Neuronal stem cell (in vitro differentiated cells): ENCODE results near the gene ANAPC4.

Experiments used
- DNase-seq: peaks from one replicate; pipeline ENCODE4 v3.0.0-alpha.2; 2013; ENCODE audit warnings: low spot score
- H2AFZ ChIP-seq: one replicate; pipeline ENCODE4 v1.6.1; 2013; ENCODE audit warnings: mild to moderate bottlenecking, low read length, inconsistent platforms
- H2AK5ac ChIP-seq: 2 replicates; pipeline ENCODE4 v1.6.1; 2013; ENCODE audit warnings: low read depth, mild to moderate bottlenecking, inconsistent platforms, low read length, moderate library complexity, mixed read lengths
- H2BK120ac ChIP-seq: 2 replicates; pipeline ENCODE4 v1.6.1; 2013; ENCODE audit warnings: low read depth, mild to moderate bottlenecking, inconsistent platforms, low read length, moderate library complexity, mixed read lengths
- H2BK12ac ChIP-seq: one replicate; pipeline ENCODE4 v1.6.1; 2013; ENCODE audit warnings: low read length, inconsistent platforms
- H2BK15ac ChIP-seq: 2 replicates; pipeline ENCODE4 v1.6.1; 2013; ENCODE audit warnings: mild to moderate bottlenecking, low read length, inconsistent platforms, mixed read lengths
- H2BK5ac ChIP-seq: one replicate; pipeline ENCODE4 v1.6.1; 2013; ENCODE audit warnings: inconsistent platforms, mild to moderate bottlenecking, low read length, moderate library complexity
- H3K14ac ChIP-seq: one replicate; pipeline ENCODE4 v1.6.1; 2013; ENCODE audit warnings: low read length, inconsistent platforms
- H3K18ac ChIP-seq: 2 replicates; pipeline ENCODE4 v1.6.1; 2013; ENCODE audit warnings: low read length, inconsistent platforms
- H3K23ac ChIP-seq: 2 replicates; pipeline ENCODE4 v1.6.1; 2013; ENCODE audit warnings: low read depth, mild to moderate bottlenecking, mixed read lengths, low read length, inconsistent platforms; ENCODE audit not compliant: poor library complexity
- H3K27ac ChIP-seq: replicated peaks from 3 replicates; pipeline ENCODE4 v1.5.1; 2013; ENCODE audit warnings: low read length, inconsistent platforms
- H3K27me3 ChIP-seq, 3 experiments: 2 replicates each; pipeline ENCODE4 v1.6.1; 2013; ENCODE audit warnings: low read length in 3 of 3, mild to moderate bottlenecking in 2 of 3, inconsistent platforms in 1 of 3, low read depth in 1 of 3, mixed read lengths in 1 of 3, moderate library complexity in 1 of 3; ENCODE audit not compliant: control insufficient read depth in 3 of 3, insufficient read depth in 3 of 3
- H3K36me3 ChIP-seq, 2 donors: replicated peaks in 1 of 2; 2 replicates each; pipeline ENCODE4 v1.6.1; 2013; ENCODE audit warnings: low read length in 2 of 2; ENCODE audit not compliant: control insufficient read depth in 2 of 2, insufficient read depth in 2 of 2
- H3K4ac ChIP-seq: 2 replicates; pipeline ENCODE4 v1.6.1; 2013; ENCODE audit warnings: inconsistent platforms, mild to moderate bottlenecking, low read length, moderate library complexity
- H3K4me1 ChIP-seq, 2 donors: 1 replicate in 1 of 2; 2 replicates in 1 of 2; pipeline ENCODE4 v1.6.1; 2013; ENCODE audit warnings: low read length in 2 of 2, low read depth in 1 of 2; ENCODE audit not compliant: control insufficient read depth in 2 of 2, insufficient read depth in 1 of 2
- H3K4me2 ChIP-seq: one replicate; pipeline ENCODE4 v1.6.1; 2013; ENCODE audit warnings: mild to moderate bottlenecking, low read length, inconsistent platforms; ENCODE audit not compliant: insufficient read depth, poor library complexity, severe bottlenecking
- H3K4me3 ChIP-seq, 2 donors: 2 replicates each; pipeline ENCODE4 v1.5.1; 2013; ENCODE audit warnings: low read length in 2 of 2, mild to moderate bottlenecking in 2 of 2, inconsistent platforms in 1 of 2, moderate library complexity in 1 of 2
- H3K79me1 ChIP-seq: one replicate; pipeline ENCODE4 v1.6.1; 2013; ENCODE audit warnings: low read depth, mild to moderate bottlenecking, inconsistent platforms, low read length, moderate library complexity
- H3K9ac ChIP-seq: one replicate; pipeline ENCODE4 v1.6.1; 2013; ENCODE audit warnings: mild to moderate bottlenecking, low read depth, low read length, inconsistent platforms; ENCODE audit not compliant: poor library complexity
- H3K9me3 ChIP-seq, 2 donors: replicated peaks in 1 of 2; 2 replicates each; pipeline versions ENCODE3 to v1.6.1; 2013; ENCODE audit warnings: low read length in 2 of 2, mild to moderate bottlenecking in 2 of 2, inconsistent platforms in 1 of 2, low read depth in 1 of 2, mixed read lengths in 1 of 2, moderate library complexity in 1 of 2; ENCODE audit not compliant: control insufficient read depth in 2 of 2, insufficient read depth in 1 of 2
- H4K8ac ChIP-seq: one replicate; pipeline ENCODE4 v1.6.1; 2013; ENCODE audit warnings: low read depth, mild to moderate bottlenecking, inconsistent platforms, low read length, moderate library complexity
- H4K91ac ChIP-seq: one replicate; pipeline ENCODE4 v1.6.1; 2013; ENCODE audit warnings: low read length, low read depth, mild to moderate bottlenecking, inconsistent platforms; ENCODE audit not compliant: poor library complexity
- WGBS, 2 donors: extraction: QIAGEN DNeasy Blood & Tissue Kit; methylation state at CpG; one replicate each; pipeline ENCODE4 v1.1.7; 2013; ENCODE audit warnings: missing lambda C conversion rate in 2 of 2, mixed read lengths in 1 of 2; ENCODE audit not compliant: insufficient read length in 2 of 2, insufficient replicate concordance in 1 of 2; ENCODE audit errors: extremely low coverage in 2 of 2; 5-methylcytosine and 5-hydroxymethylcytosine counted together

ANAPC4 gene

GRCh38 chr4:25454476-25454875 lies 77.4 kb downstream of the ANAPC4 start:
- Histone ChIP-seq H4K91ac (no peak overlapping the region), H3K4me2 (no peak overlapping the region), H2BK5ac (no peak overlapping the region), H2BK15ac (no peak overlapping the region), H2AFZ (no peak overlapping the region), H3K9ac (no peak overlapping the region), H3K9me3 (no peaks in the 10 kb centered on the region), H3K4ac (no peak overlapping the region), H3K4me3 (no peak overlapping the region), H3K27ac (no peak overlapping the region), H2AK5ac (no peak overlapping the region), H3K36me3 (no peaks in the 10 kb centered on the region), H3K18ac (no peak overlapping the region), H2BK120ac (no peak overlapping the region), H3K23ac (no peak overlapping the region), H3K4me1 (no peaks in the 10 kb centered on the region), H3K14ac (no peak overlapping the region), H3K79me1 (no peaks in the 10 kb centered on the region), H4K8ac (no peak overlapping the region), H2BK12ac (no peak overlapping the region), H3K27me3 (no peaks in the 10 kb centered on the region)
- WGBS, 2 donors = no CpG with 5 or more reads among the region's 1 CpG
- DNase-seq = no peak

- Histone ChIP-seq H3K36me3 (no peaks in the 10 kb centered on the region), H3K23ac (no peak overlapping the region), H3K4me3 (no peak overlapping the region), H3K14ac (no peak overlapping the region), H3K9me3 (no peaks in the 10 kb centered on the region), H3K27ac (no peak overlapping the region), H2AK5ac (no peak overlapping the region), H3K27me3 (no peaks in the 10 kb centered on the region), H2BK15ac (no peak overlapping the region), H2BK120ac (no peak overlapping the region), H3K79me1 (no peaks in the 10 kb centered on the region), H2AFZ (no peak overlapping the region), H2BK12ac (no peak overlapping the region), H2BK5ac (no peak overlapping the region), H4K91ac (no peak overlapping the region), H3K4me1 (no peaks in the 10 kb centered on the region), H4K8ac (no peak overlapping the region), H3K4ac (no peak overlapping the region), H3K9ac (no peak overlapping the region), H3K18ac (no peak overlapping the region), H3K4me2 (no peak overlapping the region)
- no CpG with 5 or more reads among the region's 3 CpGs for whole genome bisulfite sequencing, 2 donors
- DNase-seq = no peak
Measured at GRCh38 chr4:25457053-25457715, 80.1 kb downstream of the ANAPC4 start.

GRCh38 chr4:25466966-25467697 lies 90.1 kb downstream of the ANAPC4 start:
- H2BK120ac ChIP-seq = no peak overlapping the region
- H3K9me3 ChIP-seq = no peaks in the 10 kb centered on the region
- H2BK12ac ChIP-seq = no peak overlapping the region
- H3K4ac ChIP-seq = no peak overlapping the region
- no peak for DNase-seq
- H2BK15ac ChIP-seq = no peak overlapping the region
- H3K18ac ChIP-seq = no peak overlapping the region
- no peak overlapping the region for H3K4me3 ChIP-seq
- no peak overlapping the region for H3K23ac ChIP-seq
- no peak overlapping the region for H2AFZ ChIP-seq
- H3K36me3 ChIP-seq = no peaks in the 10 kb centered on the region
- H4K91ac ChIP-seq = no peak overlapping the region
- no peak overlapping the region for H2AK5ac ChIP-seq
- no peak overlapping the region for H3K4me2 ChIP-seq
- no peaks in the 10 kb centered on the region for H3K79me1 ChIP-seq
- H3K4me1 ChIP-seq = no peaks in the 10 kb centered on the region
- no peak overlapping the region for H2BK5ac ChIP-seq
- H3K27ac ChIP-seq = no peak overlapping the region
- no peak overlapping the region for H3K14ac ChIP-seq
- no peaks in the 10 kb centered on the region for H3K27me3 ChIP-seq
- no CpG with 5 or more reads among the region's 11 CpGs for WGBS, 2 donors
- no peak overlapping the region for H4K8ac ChIP-seq
- no peak overlapping the region for H3K9ac ChIP-seq

- WGBS, 2 donors = 100% methylated on average over 1 of the region's 5 CpGs; no CpG with 5 or more reads in 1 of the 2 donors
Measured at GRCh38 chr4:25467843-25468242, 90.8 kb downstream of the ANAPC4 start.

More at GRCh38 chr4:25467843-25468242, 90.8 kb downstream of the ANAPC4 start:
- H2AK5ac ChIP-seq = no peak overlapping the region
- no peak overlapping the region for H2BK15ac ChIP-seq
- DNase-seq = no peak
- H3K79me1 ChIP-seq = no peaks in the 10 kb centered on the region
- H3K4me2 ChIP-seq = no peak overlapping the region
- H2BK5ac ChIP-seq = no peak overlapping the region
- no peak overlapping the region for H3K27ac ChIP-seq
- H3K27me3 ChIP-seq = no peaks in the 10 kb centered on the region
- H3K9me3 ChIP-seq = no peaks in the 10 kb centered on the region
- no peak overlapping the region for H4K91ac ChIP-seq
- H3K23ac ChIP-seq = no peak overlapping the region
- no peak overlapping the region for H4K8ac ChIP-seq
- no peak overlapping the region for H3K4me3 ChIP-seq
- no peak overlapping the region for H3K14ac ChIP-seq
- no peak overlapping the region for H3K4ac ChIP-seq
- H3K36me3 ChIP-seq = no peaks in the 10 kb centered on the region
- no peak overlapping the region for H2BK12ac ChIP-seq
- H3K9ac ChIP-seq = no peak overlapping the region
- no peak overlapping the region for H3K18ac ChIP-seq
- no peak overlapping the region for H2AFZ ChIP-seq
- H2BK120ac ChIP-seq = no peak overlapping the region
- no peaks in the 10 kb centered on the region for H3K4me1 ChIP-seq
